CD14-positive monocyte (primary cell): Measurements from ENCODE around the gene TTC7B. TPM values are rescaled to one million over a fixed set of nuclear protein-coding genes. Genes with fewer than 3 reads are reported as not detected.
A peak's percentile ranks its signal among the peaks of the same experiment; 100 is the strongest.

ENCODE experiments used
- DNase-seq, 3 donors: peaks; one replicate each; pipeline ENCODE4 v3.0.0-alpha.2; 2011 to 2022
- H2AFZ ChIP-seq: 2 replicates; pipeline ENCODE4 v1.6.0; 2012; ENCODE audit warnings: mild to moderate bottlenecking, low read depth, low read length, inconsistent platforms; ENCODE audit not compliant: insufficient read depth, poor library complexity, severe bottlenecking
- H3K27ac ChIP-seq, 2 donors: 1 replicate in 1 of 2; 2 replicates in 1 of 2; pipeline ENCODE4 v1.5.1; 2012 to 2013; ENCODE audit warnings: low read length in 2 of 2, control low read depth in 1 of 2, inconsistent platforms in 1 of 2, low read depth in 1 of 2, mild to moderate bottlenecking in 1 of 2
- H3K27me3 ChIP-seq, 2 donors: one replicate each; pipeline versions ENCODE4 v1.6.0 to v1.6.1; 2011 to 2013; ENCODE audit warnings: low read length in 2 of 2; ENCODE audit not compliant: control insufficient read depth in 2 of 2, insufficient read depth in 2 of 2
- H3K36me3 ChIP-seq, 2 donors: replicated peaks in 1 of 2; 1 replicate in 1 of 2; 2 replicates in 1 of 2; pipeline versions ENCODE4 v1.5.1 to v1.6.1; 2012 to 2013; ENCODE audit warnings: low read length in 2 of 2, control low read depth in 1 of 2, inconsistent platforms in 1 of 2, mild to moderate bottlenecking in 1 of 2; ENCODE audit not compliant: insufficient read depth in 2 of 2, control insufficient read depth in 1 of 2
- H3K4me1 ChIP-seq, 2 donors: 1 replicate in 1 of 2; 2 replicates in 1 of 2; pipeline versions ENCODE4 v1.5.1 to v1.6.1; 2012 to 2013; ENCODE audit warnings: low read length in 2 of 2, control low read depth in 1 of 2, inconsistent platforms in 1 of 2, mild to moderate bottlenecking in 1 of 2, moderate library complexity in 1 of 2; ENCODE audit not compliant: insufficient read depth in 2 of 2, control insufficient read depth in 1 of 2
- H3K4me2 ChIP-seq: replicated peaks from 2 replicates; pipeline ENCODE3; 2012; ENCODE audit warnings: low read length, moderate library complexity, mild to moderate bottlenecking; ENCODE audit not compliant: poor library complexity, severe bottlenecking; ENCODE audit errors: extremely low read depth
- H3K4me3 ChIP-seq, 3 experiments: fragments of 200-600 bp in 1 of 3; sonication (generic) in 1 of 3; replicated peaks in 1 of 3; 1 replicate in 2 of 3; 2 replicates in 1 of 3; pipeline ENCODE4 v1.5.1; 2011 to 2013; ENCODE audit warnings: low read length in 3 of 3, mild to moderate bottlenecking in 3 of 3, control low read depth in 2 of 3, low read depth in 2 of 3, inconsistent platforms in 1 of 3, moderate library complexity in 1 of 3
- H3K79me2 ChIP-seq: 2 replicates; pipeline ENCODE4 v1.6.0; 2012; ENCODE audit warnings: mild to moderate bottlenecking, control low read depth, inconsistent platforms, low read length, moderate library complexity; ENCODE audit not compliant: insufficient read depth
- H3K9ac ChIP-seq: 2 replicates; pipeline ENCODE4 v1.6.0; 2017; ENCODE audit warnings: low read length, mild to moderate bottlenecking; ENCODE audit not compliant: insufficient read depth, poor library complexity, severe bottlenecking
- H3K9me3 ChIP-seq, 2 donors: replicated peaks in 1 of 2; 1 replicate in 1 of 2; 2 replicates in 1 of 2; pipeline versions ENCODE4 v1.5.1 to v1.6.1; 2012 to 2013; ENCODE audit warnings: low read length in 2 of 2, control low read depth in 1 of 2; ENCODE audit not compliant: control insufficient read depth in 1 of 2, insufficient read depth in 1 of 2
- H4K20me1 ChIP-seq: 2 replicates; pipeline ENCODE4 v1.6.0; 2012; ENCODE audit warnings: mild to moderate bottlenecking, low read length, control low read depth, moderate library complexity; ENCODE audit not compliant: insufficient read depth
- H3K27ac Mint-ChIP-seq, 7 donors: one replicate each; pipeline ENCODE4 v1.8.0; 2020; ENCODE audit warnings: mild to moderate bottlenecking in 7 of 7, mixed read lengths in 7 of 7, moderate library complexity in 6 of 7, inconsistent platforms in 2 of 7
- H3K27me3 Mint-ChIP-seq, 3 donors: one replicate each; pipeline ENCODE4 v1.8.0; 2021 to 2022; ENCODE audit warnings: low read depth in 3 of 3, mild to moderate bottlenecking in 3 of 3, mixed read lengths in 3 of 3, moderate library complexity in 3 of 3, inconsistent platforms in 1 of 3
- H3K36me3 Mint-ChIP-seq, 2 donors: one replicate each; pipeline ENCODE4 v1.8.0; 2020; ENCODE audit warnings: mixed read lengths in 2 of 2, inconsistent platforms in 1 of 2, mild to moderate bottlenecking in 1 of 2
- H3K4me1 Mint-ChIP-seq: one replicate; pipeline ENCODE4 v1.8.0; 2020; ENCODE audit warnings: mild to moderate bottlenecking, mixed read lengths
- H3K4me3 Mint-ChIP-seq, 2 donors: one replicate each; pipeline ENCODE4 v1.8.0; 2020; ENCODE audit warnings: mild to moderate bottlenecking in 2 of 2, mixed read lengths in 2 of 2, moderate library complexity in 1 of 2
- H3K9me3 Mint-ChIP-seq, 7 donors: one replicate each; pipeline ENCODE4 v1.8.0; 2020 to 2022; ENCODE audit warnings: mixed read lengths in 7 of 7, mild to moderate bottlenecking in 6 of 7, moderate library complexity in 6 of 7, inconsistent platforms in 2 of 7
- WGBS: methylation state at CpG from one replicate; pipeline ENCODE4 v1.1.5; 2013; ENCODE audit warnings: missing lambda C conversion rate; ENCODE audit not compliant: insufficient coverage; 5-methylcytosine and 5-hydroxymethylcytosine counted together
- intact Hi-C, 2 donors: fragments of 100-400 bp; cut with micrococcal nuclease; formaldehyde crosslinking; loops; one replicate each; pipeline versions ENCODE4 v1.15.0 to v1.15.1; 2023
- polyA plus RNA-seq, 3 donors: library from polyadenylated mRNA; depleted of rRNA in 1 of 3; unstranded in 2 of 3; stranded (reverse) in 1 of 3; fragments of 300-500 nt in 2 of 3; fragments of >200 nt in 1 of 3; fragmentation: Illumina TruSeq in 2 of 3; gene quantifications; 1 replicate in 2 of 3; 2 replicates in 1 of 3; pipeline ENCODE4 v1.2.3, GENCODE V29; 2012 to 2021
- TF ChIP-seq, protein P1 (sequence below): fragments of 200-600 bp; IDR thresholded peaks from one replicate; pipeline ENCODE4 v1.8.0; 2022; ENCODE audit warnings: antibody characterized with exemption, mild to moderate bottlenecking

TTC7B gene
- polyA plus RNA-seq, 3 donors, result 0.87 to 2.6 (median 1.2) TPM

DNA sequence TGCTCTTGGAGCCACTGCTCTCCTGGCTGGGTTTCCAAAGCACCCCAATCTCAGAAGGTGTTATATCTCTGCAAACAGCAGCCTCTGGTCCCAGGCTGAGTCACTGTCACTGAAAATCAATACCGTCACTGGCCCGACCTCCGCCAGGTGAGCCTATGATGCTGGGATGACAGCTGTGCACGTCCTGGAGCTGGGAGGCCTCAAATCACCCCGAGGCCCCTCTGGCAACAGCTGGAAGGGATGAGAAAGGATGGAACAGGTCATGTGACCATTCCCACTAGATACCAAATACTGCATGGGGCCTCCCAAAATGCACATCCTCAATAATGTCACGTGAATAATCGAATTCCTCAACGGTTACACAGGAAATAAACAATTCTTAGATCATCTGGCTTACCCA lies 190.8 kb downstream of the TTC7B start:
- Histone ChIP-seq H3K4me1 (peaks cover 39 to 56% of the 10 kb centered on the region in 2 donors), H3K9me3 (no peaks in the 10 kb centered on the region), H3K36me3 (no peaks in the 10 kb centered on the region), H3K4me2 (no peak overlapping the region), H3K79me2 (no peaks in the 10 kb centered on the region), H3K27ac (no peak overlapping the region), H2AFZ (no peak overlapping the region), H3K4me3 (no peak overlapping the region), H4K20me1 (no peaks in the 10 kb centered on the region), H3K9ac (no peak overlapping the region), H3K27me3 (no peaks in the 10 kb centered on the region)
- intact Hi-C loops, result loop anchor here in 1 of 2 donors (10.0 kb wide), 1 partner anchor 49 kb away; no protein-coding TSS in a partner anchor
- Mint-ChIP-seq H3K36me3 (peaks cover 5 to 9% of the 10 kb centered on the region in 2 donors), H3K27ac (no peak overlapping the region), H3K4me1 (peaks cover 54% of the 10 kb centered on the region), H3K27me3 (peaks cover 0 to 9% (median 2%) of the 10 kb centered on the region in 3 donors), H3K4me3 (no peak overlapping the region), H3K9me3 (no peaks in the 10 kb centered on the region)
- TF ChIP-seq, protein P1, sequence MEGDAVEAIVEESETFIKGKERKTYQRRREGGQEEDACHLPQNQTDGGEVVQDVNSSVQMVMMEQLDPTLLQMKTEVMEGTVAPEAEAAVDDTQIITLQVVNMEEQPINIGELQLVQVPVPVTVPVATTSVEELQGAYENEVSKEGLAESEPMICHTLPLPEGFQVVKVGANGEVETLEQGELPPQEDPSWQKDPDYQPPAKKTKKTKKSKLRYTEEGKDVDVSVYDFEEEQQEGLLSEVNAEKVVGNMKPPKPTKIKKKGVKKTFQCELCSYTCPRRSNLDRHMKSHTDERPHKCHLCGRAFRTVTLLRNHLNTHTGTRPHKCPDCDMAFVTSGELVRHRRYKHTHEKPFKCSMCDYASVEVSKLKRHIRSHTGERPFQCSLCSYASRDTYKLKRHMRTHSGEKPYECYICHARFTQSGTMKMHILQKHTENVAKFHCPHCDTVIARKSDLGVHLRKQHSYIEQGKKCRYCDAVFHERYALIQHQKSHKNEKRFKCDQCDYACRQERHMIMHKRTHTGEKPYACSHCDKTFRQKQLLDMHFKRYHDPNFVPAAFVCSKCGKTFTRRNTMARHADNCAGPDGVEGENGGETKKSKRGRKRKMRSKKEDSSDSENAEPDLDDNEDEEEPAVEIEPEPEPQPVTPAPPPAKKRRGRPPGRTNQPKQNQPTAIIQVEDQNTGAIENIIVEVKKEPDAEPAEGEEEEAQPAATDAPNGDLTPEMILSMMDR, result no peak
- WGBS, result no CpG with 5 or more reads among the region's 8 CpGs
- no peak for DNase-seq

GRCh38 chr14:90624732-90625400 lies 191.4 kb downstream of the TTC7B start:
- intact Hi-C loops, result loop anchor here in 1 of 2 donors (10.0 kb wide), 1 partner anchor 50 kb away; no protein-coding TSS in a partner anchor
- Mint-ChIP-seq H3K27ac (peak overlapping the region; percentile 73 to 92 (median 90)), H3K27me3 (peaks cover 1 to 12% (median 2%) of the 10 kb centered on the region in 3 donors), H3K36me3 (peaks cover 5 to 9% of the 10 kb centered on the region in 2 donors), H3K4me1 (peaks cover 49% of the 10 kb centered on the region), H3K4me3 (no peak overlapping the region), H3K9me3 (no peaks in the 10 kb centered on the region)
- DNase-seq, result no peak
- H3K27me3 ChIP-seq, result no peaks in the 10 kb centered on the region
- no peak overlapping the region for H3K9ac ChIP-seq
- H3K4me2 ChIP-seq, result peak overlapping the region; percentile 8
- no peaks in the 10 kb centered on the region for H3K79me2 ChIP-seq
- H3K9me3 ChIP-seq, result no peaks in the 10 kb centered on the region
- peak overlapping the region in 1 of 2 donors; percentile 60 for H3K27ac ChIP-seq
- TF ChIP-seq, protein P1, result no peak
- 79% methylated on average over 10 of the region's 14 CpGs for WGBS
- H3K4me1 ChIP-seq, result peaks cover 34 to 51% of the 10 kb centered on the region in 2 donors
- no peaks in the 10 kb centered on the region for H4K20me1 ChIP-seq
- H3K36me3 ChIP-seq, result no peaks in the 10 kb centered on the region
- no peak overlapping the region for H2AFZ ChIP-seq
- H3K4me3 ChIP-seq, result no peak overlapping the region
